Activated naive CD8-positive, alpha-beta T cell treated with anti-CD3 and anti-CD28 coated beads, Interleukin-2, amount 50 U/mL, for 24 hours (primary cell): ENCODE results near the gene POU3F3.

Experiments used
- ATAC-seq: fragments of 150-1000 bp; cut with Tn5 transposase; one replicate; pipeline ENCODE4 v1.10.0; 2021
- DNase-seq: peaks from one replicate; pipeline ENCODE4 v3.0.0; 2021
- H3K27ac Mint-ChIP-seq: one replicate; pipeline ENCODE4 v1.8.0; 2021; ENCODE audit warnings: mild to moderate bottlenecking, mixed read lengths
- H3K27me3 Mint-ChIP-seq: one replicate; pipeline ENCODE4 v1.8.0; 2021; ENCODE audit warnings: mixed read lengths
- H3K36me3 Mint-ChIP-seq: one replicate; pipeline ENCODE4 v1.8.0; 2021; ENCODE audit warnings: low read depth, mixed read lengths
- H3K4me1 Mint-ChIP-seq: one replicate; pipeline ENCODE4 v1.8.0; 2021; ENCODE audit warnings: mixed read lengths
- H3K4me3 Mint-ChIP-seq: one replicate; pipeline ENCODE4 v1.8.0; 2021; ENCODE audit warnings: mild to moderate bottlenecking, moderate library complexity, mixed read lengths
- H3K9me3 Mint-ChIP-seq: one replicate; pipeline ENCODE4 v1.8.0; 2021; ENCODE audit warnings: mixed read lengths

POU3F3 gene

DNA sequence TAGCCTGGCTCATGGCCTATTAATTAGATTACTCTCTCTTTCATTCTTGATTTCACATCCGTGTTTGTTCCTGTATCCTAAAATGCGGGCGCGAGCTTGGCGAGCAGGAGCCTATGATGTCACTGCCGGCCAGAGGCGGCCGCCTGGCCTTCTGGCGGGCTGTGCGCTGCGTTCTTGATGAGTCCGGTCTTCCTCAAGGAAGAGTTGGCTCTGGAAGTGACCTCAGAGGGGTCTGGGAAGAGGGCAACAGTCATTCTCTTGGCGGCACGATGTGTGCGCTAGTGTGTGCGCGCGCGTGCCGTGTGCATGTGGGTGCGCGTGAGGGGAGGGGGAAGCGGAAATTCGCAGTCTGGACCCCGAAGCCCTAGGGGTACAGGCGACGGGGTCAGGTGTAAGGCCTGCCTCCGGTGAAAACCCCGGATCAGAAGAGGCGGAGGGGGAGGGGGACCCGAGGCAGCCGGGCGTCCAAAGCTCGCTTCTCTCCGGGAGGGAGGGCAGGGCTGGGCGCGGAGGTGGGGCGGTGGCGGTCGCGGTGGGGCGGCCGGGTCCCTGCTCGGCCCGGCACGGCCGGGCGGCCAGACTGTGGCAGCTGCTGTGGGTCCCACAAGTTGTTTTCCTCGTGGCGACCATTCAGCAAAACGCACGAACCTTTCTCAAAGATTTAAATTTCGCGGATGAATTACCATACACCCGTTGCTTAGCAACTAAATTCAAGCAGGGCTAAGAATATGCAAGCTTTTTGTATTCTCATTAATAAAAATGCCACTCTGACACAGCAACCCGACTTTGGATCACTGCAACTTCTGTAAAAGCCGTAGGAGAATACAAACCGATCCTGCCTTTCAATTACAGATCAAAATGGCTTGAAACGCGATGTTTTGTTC lies 8.4 kb downstream of the POU3F3 start:
- DNase-seq = no peak
- Mint-ChIP-seq H3K4me1 (peaks cover 9% of the 10 kb centered on the region), H3K27ac (no peak overlapping the region), H3K9me3 (peaks cover 12% of the 10 kb centered on the region), H3K4me3 (no peak overlapping the region), H3K27me3 (peaks cover 86% of the 10 kb centered on the region), H3K36me3 (peaks cover 12% of the 10 kb centered on the region)
- ATAC-seq = no peak

GRCh38 chr2:104863146-104863467 lies 9.2 kb downstream of the POU3F3 start:
- peaks cover 5% of the 10 kb centered on the region for H3K4me1 Mint-ChIP-seq
- peaks cover 9% of the 10 kb centered on the region for H3K36me3 Mint-ChIP-seq
- ATAC-seq (no peak), DNase-seq (no peak)
- peaks cover 86% of the 10 kb centered on the region for H3K27me3 Mint-ChIP-seq
- no peak overlapping the region for H3K27ac Mint-ChIP-seq
- H3K9me3 Mint-ChIP-seq = peaks cover 12% of the 10 kb centered on the region
- H3K4me3 Mint-ChIP-seq = no peak overlapping the region

GRCh38 chr2:104863468-104864279 lies 9.8 kb downstream of the POU3F3 start:
- Mint-ChIP-seq H3K27me3 (peaks cover 86% of the 10 kb centered on the region), H3K27ac (no peak overlapping the region), H3K4me3 (no peak overlapping the region), H3K4me1 (peaks cover 5% of the 10 kb centered on the region), H3K36me3 (peaks cover 7% of the 10 kb centered on the region), H3K9me3 (peaks cover 7% of the 10 kb centered on the region)
- DNase-seq (no peak), ATAC-seq (no peak)

GRCh38 chr2:104864280-104865095 lies 10.6 kb downstream of the POU3F3 start:
- Mint-ChIP-seq H3K9me3 (peaks cover 6% of the 10 kb centered on the region), H3K27ac (no peak overlapping the region), H3K4me1 (peaks cover 5% of the 10 kb centered on the region), H3K36me3 (peaks cover 5% of the 10 kb centered on the region), H3K4me3 (no peak overlapping the region), H3K27me3 (peaks cover 86% of the 10 kb centered on the region)
- ATAC-seq (no peak), DNase-seq (no peak)

DNA sequence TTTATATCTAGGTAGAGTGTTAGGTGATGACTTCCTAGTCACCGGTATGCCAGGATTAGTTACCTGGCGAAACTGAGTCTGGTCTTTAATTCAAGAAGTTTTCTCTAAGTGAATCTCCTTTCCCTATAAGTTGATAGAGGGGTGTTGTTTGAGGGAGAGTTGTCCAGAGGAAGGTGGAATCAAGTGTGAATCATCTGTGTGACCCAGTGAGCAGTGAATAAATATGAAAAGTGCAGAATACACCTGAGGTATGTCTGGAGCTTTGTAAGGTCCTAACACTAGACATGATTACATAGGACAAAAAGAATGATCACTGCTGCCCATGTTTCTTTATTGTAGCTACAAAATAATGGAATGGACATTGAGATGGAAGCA lies 11.2 kb downstream of the POU3F3 start:
- H3K4me1 Mint-ChIP-seq = peaks cover 5% of the 10 kb centered on the region
- H3K4me3 Mint-ChIP-seq = no peak overlapping the region
- peaks cover 6% of the 10 kb centered on the region for H3K9me3 Mint-ChIP-seq
- H3K27ac Mint-ChIP-seq = no peak overlapping the region
- H3K36me3 Mint-ChIP-seq = peaks cover 4% of the 10 kb centered on the region
- ATAC-seq = no peak
- peaks cover 84% of the 10 kb centered on the region for H3K27me3 Mint-ChIP-seq
- DNase-seq = no peak

DNA sequence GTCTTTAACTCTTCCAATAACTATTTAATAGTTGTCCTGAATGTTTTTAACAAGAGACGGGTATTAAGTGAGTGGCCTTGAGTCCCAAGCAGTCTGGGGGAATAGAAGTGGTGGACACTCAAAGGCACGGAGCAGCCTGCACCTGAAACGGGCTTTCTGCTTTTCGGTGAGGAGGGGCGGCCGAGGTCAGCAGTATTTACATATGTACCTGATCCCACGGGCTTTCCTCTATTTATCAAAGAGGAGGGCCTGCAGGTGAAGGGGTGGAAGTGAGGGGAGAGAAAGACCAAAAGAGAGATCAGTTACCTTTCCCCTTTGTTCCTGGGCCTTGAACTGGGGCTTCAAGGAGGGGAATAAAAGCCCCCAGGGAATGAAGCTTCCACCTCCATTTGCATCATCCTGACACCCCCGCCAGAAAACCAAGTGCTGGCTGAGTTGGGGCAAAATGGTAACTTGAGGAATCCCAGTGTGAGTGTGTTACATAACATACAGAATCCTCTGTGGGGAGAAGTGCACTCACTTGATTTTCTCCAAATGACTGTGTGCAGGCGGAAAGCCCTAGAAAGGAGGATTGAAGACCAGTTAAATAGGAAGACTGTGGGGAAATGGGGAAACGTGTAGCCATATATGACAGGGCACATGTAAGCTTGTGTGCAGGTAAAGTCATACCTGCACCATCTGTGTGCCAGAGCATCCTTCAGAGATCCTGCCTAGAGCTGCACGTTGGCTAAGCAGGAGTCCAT lies 12.4 kb downstream of the POU3F3 start:
- H3K36me3 Mint-ChIP-seq = peaks cover 4% of the 10 kb centered on the region
- no peak overlapping the region for H3K27ac Mint-ChIP-seq
- no peak for ATAC-seq
- DNase-seq = no peak
- peaks cover 5% of the 10 kb centered on the region for H3K4me1 Mint-ChIP-seq
- H3K9me3 Mint-ChIP-seq = peaks cover 5% of the 10 kb centered on the region
- peaks cover 88% of the 10 kb centered on the region for H3K27me3 Mint-ChIP-seq
- no peak overlapping the region for H3K4me3 Mint-ChIP-seq

GRCh38 chr2:104866883-104867812 lies 13.2 kb downstream of the POU3F3 start:
- Mint-ChIP-seq H3K9me3 (no peaks in the 10 kb centered on the region), H3K27me3 (peaks cover 88% of the 10 kb centered on the region), H3K27ac (no peak overlapping the region), H3K36me3 (peaks cover 3% of the 10 kb centered on the region), H3K4me3 (no peak overlapping the region), H3K4me1 (peaks cover 7% of the 10 kb centered on the region)
- ATAC-seq (peak; percentile 37), DNase-seq (no peak)

GRCh38 chr2:104867813-104868504 lies 14.0 kb downstream of the POU3F3 start:
- Mint-ChIP-seq H3K27me3 (peaks cover 88% of the 10 kb centered on the region), H3K4me3 (no peak overlapping the region), H3K36me3 (peaks cover 2% of the 10 kb centered on the region), H3K4me1 (peaks cover 11% of the 10 kb centered on the region), H3K9me3 (no peaks in the 10 kb centered on the region), H3K27ac (no peak overlapping the region)
- DNase-seq (no peak), ATAC-seq (no peak)

GRCh38 chr2:104868505-104868866 lies 14.6 kb downstream of the POU3F3 start:
- no peak for DNase-seq

DNA sequence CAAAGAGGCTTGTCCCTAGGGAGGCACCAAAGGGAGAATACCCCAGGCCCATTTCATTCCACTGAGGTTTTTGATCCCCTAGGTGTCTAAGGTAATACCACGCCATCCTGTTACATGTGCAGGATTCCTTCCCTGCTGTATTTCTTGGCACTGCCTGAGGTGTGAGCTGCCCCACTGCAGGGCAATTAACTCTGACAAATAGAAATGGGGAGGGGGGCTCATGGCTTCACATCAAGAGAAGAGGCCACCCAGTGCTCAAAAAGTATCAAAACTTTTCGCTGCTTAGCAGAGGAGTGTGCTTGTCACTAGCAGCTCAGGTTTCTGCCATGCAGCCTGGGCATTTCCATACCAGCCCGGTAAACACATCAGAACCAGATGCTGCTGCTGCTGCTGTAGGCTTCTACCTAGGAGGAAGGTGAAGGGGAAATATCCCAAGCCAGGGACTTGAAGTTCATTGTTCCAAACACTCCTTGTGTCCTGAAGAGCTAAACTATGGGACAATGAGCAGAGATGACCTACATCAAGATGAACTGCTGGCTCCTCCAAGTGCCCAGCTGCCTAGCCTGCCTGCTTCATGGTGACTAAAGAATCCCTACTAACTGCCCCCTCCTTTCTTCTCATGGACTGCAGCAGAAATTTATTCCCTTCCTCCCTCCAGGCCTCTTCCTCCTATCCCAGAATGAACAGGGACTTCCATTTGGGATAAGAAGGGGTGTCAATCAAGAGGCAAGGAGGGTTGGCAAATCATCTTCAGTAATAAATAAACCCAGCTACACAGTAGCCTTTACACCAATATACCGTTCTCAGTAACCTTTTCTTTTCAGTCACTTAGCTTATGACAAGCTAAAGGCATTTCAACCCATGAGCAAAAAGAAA lies 16.4 kb downstream of the POU3F3 start:
- Mint-ChIP-seq H3K27ac (no peak overlapping the region), H3K9me3 (no peaks in the 10 kb centered on the region), H3K36me3 (no peaks in the 10 kb centered on the region), H3K4me1 (peaks cover 13% of the 10 kb centered on the region), H3K27me3 (peaks cover 85% of the 10 kb centered on the region), H3K4me3 (no peak overlapping the region)
- DNase-seq (no peak), ATAC-seq (no peak)

More at GRCh38 chr2:104868505-104868866, 14.6 kb downstream of the POU3F3 start:
- H3K9me3 Mint-ChIP-seq = no peaks in the 10 kb centered on the region
- H3K4me1 Mint-ChIP-seq = peaks cover 12% of the 10 kb centered on the region
- ATAC-seq = no peak
- no peak overlapping the region for H3K27ac Mint-ChIP-seq
- no peak overlapping the region for H3K4me3 Mint-ChIP-seq
- H3K36me3 Mint-ChIP-seq = no peaks in the 10 kb centered on the region
- H3K27me3 Mint-ChIP-seq = peaks cover 85% of the 10 kb centered on the region

DNA sequence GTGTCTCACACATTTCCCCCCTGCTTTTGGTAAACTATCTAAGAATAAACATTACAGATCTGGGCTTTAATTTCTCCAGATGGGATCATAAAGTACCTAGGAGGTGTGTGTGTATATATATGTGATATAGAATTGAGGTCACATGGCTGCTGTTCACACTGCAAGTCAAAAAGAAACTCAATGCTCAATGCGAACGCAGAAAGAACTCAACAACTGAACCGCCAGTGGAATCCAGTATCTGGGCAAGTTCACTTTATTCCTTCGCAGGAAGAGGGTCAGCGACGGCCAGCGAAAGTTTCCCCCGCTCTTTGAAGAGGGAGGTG lies 17.7 kb downstream of the POU3F3 start:
- H3K4me1 Mint-ChIP-seq = peaks cover 13% of the 10 kb centered on the region
- ATAC-seq (no peak), DNase-seq (no peak)
- H3K36me3 Mint-ChIP-seq = no peaks in the 10 kb centered on the region
- peak overlapping the region; percentile 45 for H3K4me3 Mint-ChIP-seq
- H3K27me3 Mint-ChIP-seq = peaks cover 75% of the 10 kb centered on the region
- H3K27ac Mint-ChIP-seq = no peak overlapping the region
- H3K9me3 Mint-ChIP-seq = no peaks in the 10 kb centered on the region
